Ishikawa (cell line): ENCODE data around the gene SLC37A1.

Source experiments
- CEBPB ChIP-seq: IDR thresholded peaks from 2 replicates; pipeline ENCODE4 v1.6.1; 2012
- CREB1 ChIP-seq: IDR thresholded peaks from 2 replicates; pipeline ENCODE4 v1.6.1; 2012; ENCODE audit warnings: low read depth
- EGR1 ChIP-seq: IDR thresholded peaks from 2 replicates; pipeline ENCODE4 v1.6.1; 2012
- EP300 ChIP-seq: IDR thresholded peaks from 2 replicates; pipeline ENCODE4 v1.6.1; 2012; ENCODE audit warnings: borderline replicate concordance
- FOXM1 ChIP-seq: IDR thresholded peaks from 2 replicates; pipeline ENCODE4 v1.6.1; 2012; ENCODE audit warnings: low read depth, borderline replicate concordance
- NFIC ChIP-seq: IDR thresholded peaks from 2 replicates; pipeline ENCODE4 v1.6.1; 2012
- RAD21 ChIP-seq: IDR thresholded peaks from 2 replicates; pipeline ENCODE4 v1.6.1; 2012; ENCODE audit warnings: low read depth
- TAF1 ChIP-seq: IDR thresholded peaks from 2 replicates; pipeline ENCODE4 v1.6.1; 2012; ENCODE audit warnings: low read depth, mild to moderate bottlenecking
- TCF12 ChIP-seq: IDR thresholded peaks from 2 replicates; pipeline ENCODE4 v1.6.1; 2012; ENCODE audit warnings: low read depth
- TEAD4 ChIP-seq: IDR thresholded peaks from 2 replicates; pipeline ENCODE4 v1.6.1; 2012
- YY1 ChIP-seq: IDR thresholded peaks from 2 replicates; pipeline ENCODE4 v1.6.1; 2012; ENCODE audit warnings: low read depth
- ZBTB7A ChIP-seq: IDR thresholded peaks from 2 replicates; pipeline ENCODE4 v1.6.1; 2012; ENCODE audit warnings: low read depth
- TF ChIP-seq, protein P1 (sequence below): IDR thresholded peaks from 2 replicates; pipeline ENCODE4 v1.6.1; 2012
- TF ChIP-seq, protein P2 (sequence below): IDR thresholded peaks from 2 replicates; pipeline ENCODE4 v1.6.1; 2012
- TF ChIP-seq, protein P3 (sequence below): IDR thresholded peaks from 2 replicates; pipeline ENCODE4 v1.6.1; 2012; ENCODE audit warnings: low read depth, mild to moderate bottlenecking

SLC37A1 gene

DNA sequence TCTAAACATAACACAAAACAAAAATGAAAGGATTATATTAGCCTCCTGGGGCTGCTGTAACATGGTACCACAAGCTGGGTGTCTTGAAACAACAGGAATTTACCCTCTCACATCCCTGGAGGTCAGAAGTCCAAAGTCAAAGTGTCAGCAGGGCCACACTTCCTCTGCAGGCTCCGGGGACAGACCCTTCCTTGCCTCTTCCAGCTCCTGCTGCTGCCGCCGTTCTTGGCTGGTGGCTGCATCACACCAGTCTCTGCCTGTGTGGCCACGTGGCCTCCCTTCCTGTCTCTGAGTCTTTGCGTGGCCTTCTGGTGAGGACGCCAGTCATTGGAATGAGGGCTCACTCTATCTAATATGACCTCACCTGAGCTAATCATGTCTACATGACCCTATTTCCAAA lies 8.2 kb downstream of the SLC37A1 start:
- TF ChIP-seq ZBTB7A (no peak), EGR1 (no peak), EP300 (no peak), RAD21 (no peak), TEAD4 (no peak), YY1 (no peak), CREB1 (no peak)
- TF ChIP-seq, protein P1, sequence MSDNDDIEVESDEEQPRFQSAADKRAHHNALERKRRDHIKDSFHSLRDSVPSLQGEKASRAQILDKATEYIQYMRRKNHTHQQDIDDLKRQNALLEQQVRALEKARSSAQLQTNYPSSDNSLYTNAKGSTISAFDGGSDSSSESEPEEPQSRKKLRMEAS: no peak

DNA sequence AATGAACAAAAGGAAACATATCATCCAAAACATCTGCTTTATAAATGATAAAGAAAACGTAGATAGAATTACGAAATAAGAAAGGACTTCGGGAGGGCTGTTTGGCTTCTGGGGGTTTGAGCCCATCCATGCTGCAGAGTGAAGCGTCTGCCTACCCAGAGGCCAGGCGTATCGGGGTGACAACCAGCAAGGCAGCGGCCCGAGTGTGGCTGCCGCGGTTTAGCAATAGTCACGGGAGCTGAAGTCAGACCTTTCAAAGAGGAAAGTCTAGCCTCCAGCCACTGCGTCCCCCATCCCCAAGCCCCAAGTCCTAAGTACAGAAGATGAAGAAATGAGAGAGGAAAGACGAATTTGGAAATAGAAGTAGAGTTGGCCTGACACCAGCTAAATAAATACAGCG lies 8.6 kb downstream of the SLC37A1 start:
- TF ChIP-seq CEBPB: no peak
- TF ChIP-seq, protein P2, sequence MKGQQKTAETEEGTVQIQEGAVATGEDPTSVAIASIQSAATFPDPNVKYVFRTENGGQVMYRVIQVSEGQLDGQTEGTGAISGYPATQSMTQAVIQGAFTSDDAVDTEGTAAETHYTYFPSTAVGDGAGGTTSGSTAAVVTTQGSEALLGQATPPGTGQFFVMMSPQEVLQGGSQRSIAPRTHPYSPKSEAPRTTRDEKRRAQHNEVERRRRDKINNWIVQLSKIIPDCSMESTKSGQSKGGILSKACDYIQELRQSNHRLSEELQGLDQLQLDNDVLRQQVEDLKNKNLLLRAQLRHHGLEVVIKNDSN: no peak
- no peak for TF ChIP-seq EP300
- TF ChIP-seq, protein P3, sequence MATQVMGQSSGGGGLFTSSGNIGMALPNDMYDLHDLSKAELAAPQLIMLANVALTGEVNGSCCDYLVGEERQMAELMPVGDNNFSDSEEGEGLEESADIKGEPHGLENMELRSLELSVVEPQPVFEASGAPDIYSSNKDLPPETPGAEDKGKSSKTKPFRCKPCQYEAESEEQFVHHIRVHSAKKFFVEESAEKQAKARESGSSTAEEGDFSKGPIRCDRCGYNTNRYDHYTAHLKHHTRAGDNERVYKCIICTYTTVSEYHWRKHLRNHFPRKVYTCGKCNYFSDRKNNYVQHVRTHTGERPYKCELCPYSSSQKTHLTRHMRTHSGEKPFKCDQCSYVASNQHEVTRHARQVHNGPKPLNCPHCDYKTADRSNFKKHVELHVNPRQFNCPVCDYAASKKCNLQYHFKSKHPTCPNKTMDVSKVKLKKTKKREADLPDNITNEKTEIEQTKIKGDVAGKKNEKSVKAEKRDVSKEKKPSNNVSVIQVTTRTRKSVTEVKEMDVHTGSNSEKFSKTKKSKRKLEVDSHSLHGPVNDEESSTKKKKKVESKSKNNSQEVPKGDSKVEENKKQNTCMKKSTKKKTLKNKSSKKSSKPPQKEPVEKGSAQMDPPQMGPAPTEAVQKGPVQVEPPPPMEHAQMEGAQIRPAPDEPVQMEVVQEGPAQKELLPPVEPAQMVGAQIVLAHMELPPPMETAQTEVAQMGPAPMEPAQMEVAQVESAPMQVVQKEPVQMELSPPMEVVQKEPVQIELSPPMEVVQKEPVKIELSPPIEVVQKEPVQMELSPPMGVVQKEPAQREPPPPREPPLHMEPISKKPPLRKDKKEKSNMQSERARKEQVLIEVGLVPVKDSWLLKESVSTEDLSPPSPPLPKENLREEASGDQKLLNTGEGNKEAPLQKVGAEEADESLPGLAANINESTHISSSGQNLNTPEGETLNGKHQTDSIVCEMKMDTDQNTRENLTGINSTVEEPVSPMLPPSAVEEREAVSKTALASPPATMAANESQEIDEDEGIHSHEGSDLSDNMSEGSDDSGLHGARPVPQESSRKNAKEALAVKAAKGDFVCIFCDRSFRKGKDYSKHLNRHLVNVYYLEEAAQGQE: no peak
- TF ChIP-seq RAD21: no peak
- TF ChIP-seq ZBTB7A: no peak
- no peak for TF ChIP-seq TAF1
- TF ChIP-seq TEAD4: no peak
- TF ChIP-seq, protein P1: no peak
- TF ChIP-seq NFIC: no peak
- TF ChIP-seq YY1: no peak
- TF ChIP-seq TCF12: no peak
- TF ChIP-seq EGR1: no peak
- no peak for TF ChIP-seq FOXM1
- TF ChIP-seq CREB1: no peak

DNA sequence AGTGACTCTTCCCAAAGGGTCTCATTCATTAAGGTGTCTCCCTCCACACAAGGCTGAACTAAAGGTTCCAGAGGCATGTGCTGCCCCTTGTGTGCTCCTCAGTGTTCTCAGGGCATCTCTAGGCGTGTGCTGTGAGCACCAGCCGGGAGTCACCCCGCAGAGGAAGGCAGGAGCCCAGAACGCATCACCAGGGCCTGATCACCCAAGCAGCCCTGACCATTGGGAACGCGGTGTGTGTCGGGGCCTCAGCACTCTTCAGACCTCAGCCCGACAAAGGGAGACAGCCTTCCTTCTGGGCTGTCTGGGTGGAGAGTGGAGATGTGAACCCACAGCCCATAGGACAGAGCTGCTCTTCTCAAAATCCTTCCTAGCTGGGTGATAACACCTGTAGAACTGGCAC lies 9.1 kb downstream of the SLC37A1 start:
- TF ChIP-seq RAD21 (no peak), CREB1 (no peak), TCF12 (no peak), TEAD4 (no peak), EGR1 (no peak), NFIC (no peak), YY1 (no peak), CEBPB (no peak), EP300 (no peak), TAF1 (no peak), FOXM1 (no peak)
- TF ChIP-seq, protein P2: no peak
- TF ChIP-seq, protein P1: no peak
- TF ChIP-seq, protein P3: no peak

DNA sequence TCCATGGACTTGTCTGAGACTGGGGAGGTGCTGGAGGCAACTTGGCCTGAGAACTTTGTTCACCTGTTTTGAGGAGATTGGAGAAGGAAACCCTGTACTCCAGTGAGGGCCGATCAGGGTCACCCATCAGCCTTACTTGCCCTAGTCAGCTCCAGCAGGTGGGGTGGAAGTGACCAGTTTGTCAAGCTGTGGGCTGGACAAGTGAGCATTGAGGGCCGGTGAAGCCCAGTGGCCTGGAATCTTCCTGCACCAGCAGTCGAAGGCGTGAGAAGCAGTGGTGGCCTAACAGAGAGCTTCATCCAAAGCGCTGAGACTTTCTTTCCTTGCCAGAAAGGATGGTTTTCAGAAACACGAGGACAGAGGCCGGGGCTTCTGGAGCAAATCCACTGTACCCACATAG lies 9.6 kb downstream of the SLC37A1 start:
- TF ChIP-seq, protein P2: no peak
- TF ChIP-seq EP300: no peak
- no peak for TF ChIP-seq FOXM1
- no peak for TF ChIP-seq CREB1
- no peak for TF ChIP-seq EGR1

DNA sequence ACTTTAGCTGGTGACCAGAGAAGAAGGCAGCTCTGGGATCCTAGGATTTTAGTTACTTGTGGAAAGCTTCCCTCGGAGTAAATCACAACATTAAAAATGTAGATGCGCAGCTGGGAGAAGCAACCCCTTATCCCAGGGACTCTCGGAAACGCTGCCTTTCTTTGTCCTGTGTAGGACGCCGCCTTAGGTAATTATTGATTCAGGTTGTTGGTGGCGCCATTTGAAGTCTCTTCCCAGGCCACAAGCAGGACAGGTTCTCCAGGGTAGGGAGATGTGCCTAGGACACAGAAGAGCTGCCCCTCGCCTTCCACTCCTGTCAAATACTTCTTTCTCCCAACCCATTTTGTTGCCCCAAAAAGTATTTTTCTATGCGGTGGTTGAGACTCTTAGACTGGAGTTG lies 10.3 kb downstream of the SLC37A1 start:
- TF ChIP-seq TEAD4: no peak
- no peak for TF ChIP-seq YY1
- no peak for TF ChIP-seq NFIC
- TF ChIP-seq EGR1: no peak
- no peak for TF ChIP-seq FOXM1
- TF ChIP-seq ZBTB7A: no peak
- TF ChIP-seq RAD21: no peak
- TF ChIP-seq, protein P1: no peak
- TF ChIP-seq TCF12: no peak
- TF ChIP-seq, protein P3: no peak
- no peak for TF ChIP-seq CREB1
- TF ChIP-seq, protein P2: no peak
- no peak for TF ChIP-seq CEBPB
- no peak for TF ChIP-seq TAF1
- no peak for TF ChIP-seq EP300
